ENCODE data around the gene BID. TPM values are rescaled to one million over a fixed set of nuclear protein-coding genes. Genes with fewer than 3 reads are reported as not detected.

Gene BID
- total RNA-seq, 1 donor from 2014 or later = 24.6 TPM

DNA sequence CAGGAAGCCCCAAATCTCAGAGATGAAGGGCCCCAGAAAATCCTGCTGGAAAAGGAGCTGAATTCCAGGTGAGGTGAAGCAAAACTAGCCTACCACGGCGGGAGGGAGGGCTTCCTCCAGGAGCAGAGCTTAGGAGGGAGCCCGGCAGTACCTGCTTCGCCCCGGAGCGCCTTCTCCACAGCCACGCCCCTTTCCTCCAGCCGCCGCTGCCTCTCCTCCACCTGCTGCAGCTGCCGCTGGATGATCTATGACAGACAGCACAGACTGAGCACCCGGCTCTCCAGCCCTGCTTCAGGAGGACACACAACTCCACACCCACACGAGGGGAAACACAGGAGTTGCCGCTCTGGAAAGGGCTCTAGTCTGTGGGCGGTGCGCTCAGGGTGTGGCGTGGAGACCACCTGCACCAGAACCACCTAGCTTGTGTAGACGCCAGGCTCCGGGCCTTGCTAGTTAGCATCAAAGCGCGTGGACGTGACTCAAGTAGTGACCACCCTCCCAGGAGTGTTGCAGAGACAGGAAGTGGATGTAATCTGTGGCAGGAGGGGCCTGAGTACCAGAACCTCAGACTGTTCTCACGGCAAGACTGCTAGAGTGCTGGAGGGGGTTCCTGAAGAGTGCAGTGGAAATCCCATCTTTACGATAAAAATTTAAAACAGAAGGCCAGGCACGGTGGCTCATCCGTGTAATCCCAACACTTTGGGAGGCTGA lies 34.6 kb upstream of the BID start:
- no peaks in the 10 kb centered on the region for H3K9me3 Mint-ChIP-seq (ENCODE audit: low read depth)
- H3K4me1 Mint-ChIP-seq (ENCODE audit: low read depth) = peaks cover 4% of the 10 kb centered on the region
- TF ChIP-seq, protein P1, sequence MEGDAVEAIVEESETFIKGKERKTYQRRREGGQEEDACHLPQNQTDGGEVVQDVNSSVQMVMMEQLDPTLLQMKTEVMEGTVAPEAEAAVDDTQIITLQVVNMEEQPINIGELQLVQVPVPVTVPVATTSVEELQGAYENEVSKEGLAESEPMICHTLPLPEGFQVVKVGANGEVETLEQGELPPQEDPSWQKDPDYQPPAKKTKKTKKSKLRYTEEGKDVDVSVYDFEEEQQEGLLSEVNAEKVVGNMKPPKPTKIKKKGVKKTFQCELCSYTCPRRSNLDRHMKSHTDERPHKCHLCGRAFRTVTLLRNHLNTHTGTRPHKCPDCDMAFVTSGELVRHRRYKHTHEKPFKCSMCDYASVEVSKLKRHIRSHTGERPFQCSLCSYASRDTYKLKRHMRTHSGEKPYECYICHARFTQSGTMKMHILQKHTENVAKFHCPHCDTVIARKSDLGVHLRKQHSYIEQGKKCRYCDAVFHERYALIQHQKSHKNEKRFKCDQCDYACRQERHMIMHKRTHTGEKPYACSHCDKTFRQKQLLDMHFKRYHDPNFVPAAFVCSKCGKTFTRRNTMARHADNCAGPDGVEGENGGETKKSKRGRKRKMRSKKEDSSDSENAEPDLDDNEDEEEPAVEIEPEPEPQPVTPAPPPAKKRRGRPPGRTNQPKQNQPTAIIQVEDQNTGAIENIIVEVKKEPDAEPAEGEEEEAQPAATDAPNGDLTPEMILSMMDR (IDR thresholded peaks at IDR 0.05; ENCODE audit: unreplicated experiment) = no peak
- H3K27ac Mint-ChIP-seq = no peak overlapping the region
- peaks cover 4% of the 10 kb centered on the region for H3K36me3 Mint-ChIP-seq (ENCODE audit: insufficient read depth)
- no peak overlapping the region for H3K4me3 Mint-ChIP-seq (ENCODE audit: low read depth)
- no peak for DNase-seq (ENCODE audit: low spot score, unreplicated experiment)
- no peaks in the 10 kb centered on the region for H3K27me3 Mint-ChIP-seq

DNA sequence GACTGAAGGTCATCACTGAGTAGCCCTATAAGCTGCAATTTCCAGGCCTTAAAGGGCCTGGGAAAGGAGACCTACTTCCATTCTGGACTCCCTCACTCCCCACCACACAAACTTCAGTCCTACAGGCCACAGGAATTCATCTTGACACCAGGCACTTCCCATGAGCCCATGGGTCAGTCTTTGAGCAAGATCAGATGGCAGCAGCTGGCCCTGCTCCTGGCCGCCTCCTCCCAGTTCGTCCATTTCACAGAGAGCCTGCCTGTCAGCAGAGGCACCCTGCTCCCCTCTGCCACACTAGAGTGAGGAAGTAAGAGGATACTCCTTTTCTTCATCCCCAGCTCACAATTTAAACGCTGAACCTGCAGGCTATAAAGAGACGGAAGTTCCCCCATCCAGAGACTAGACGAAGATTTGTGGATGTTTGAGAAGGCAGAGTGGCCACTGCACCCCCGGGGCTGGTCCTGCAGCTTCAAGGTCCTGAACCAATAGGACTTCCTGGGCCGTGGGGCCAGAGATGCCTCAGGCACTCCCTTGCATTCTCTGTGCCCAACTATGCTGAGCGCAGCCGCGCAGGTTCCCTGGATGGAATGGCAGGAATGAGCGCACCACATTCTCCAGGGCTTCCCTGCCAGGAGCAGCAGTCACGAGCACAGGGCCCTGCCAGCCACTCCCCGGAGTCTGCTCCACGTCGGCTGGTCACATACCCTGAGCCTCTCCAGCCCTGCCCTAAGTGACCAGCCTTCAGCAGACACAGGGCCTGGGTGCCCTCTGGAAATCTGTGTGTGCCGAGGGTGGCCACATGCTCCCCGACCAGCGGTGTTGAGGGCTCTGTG lies 33.5 kb upstream of the BID start:
- Mint-ChIP-seq H3K9me3 (ENCODE audit: low read depth) (no peaks in the 10 kb centered on the region), H3K27ac (no peak overlapping the region), H3K4me1 (ENCODE audit: low read depth) (peaks cover 4% of the 10 kb centered on the region), H3K27me3 (no peaks in the 10 kb centered on the region), H3K36me3 (ENCODE audit: insufficient read depth) (peaks cover 5% of the 10 kb centered on the region), H3K4me3 (ENCODE audit: low read depth) (no peak overlapping the region)
- no peak for DNase-seq (ENCODE audit: low spot score, unreplicated experiment)
- TF ChIP-seq, protein P1 (IDR thresholded peaks at IDR 0.05; ENCODE audit: unreplicated experiment) = no peak

DNA sequence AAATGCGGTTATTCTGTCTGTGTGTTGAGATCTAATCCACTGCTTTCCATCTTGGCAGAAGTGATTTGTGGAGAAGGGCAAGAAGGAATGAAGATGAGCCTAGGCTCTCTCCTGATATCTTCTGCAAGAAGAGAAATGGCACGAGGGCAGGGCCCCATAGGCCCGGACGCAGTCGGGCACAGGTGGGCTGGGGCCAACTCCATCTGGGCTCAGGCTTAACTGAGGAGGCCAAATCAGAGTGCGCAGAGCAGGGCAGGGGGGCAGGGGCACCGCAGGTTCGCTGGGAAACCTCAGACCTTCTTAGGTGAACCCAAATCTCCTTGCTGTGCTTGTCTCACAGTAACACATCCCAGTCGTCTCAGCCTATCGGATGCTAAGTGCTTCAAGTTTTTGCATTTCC lies 32.8 kb upstream of the BID start:
- Mint-ChIP-seq H3K36me3 (ENCODE audit: insufficient read depth) (peaks cover 5% of the 10 kb centered on the region), H3K4me1 (ENCODE audit: low read depth) (peaks cover 4% of the 10 kb centered on the region), H3K27ac (no peak overlapping the region), H3K27me3 (no peaks in the 10 kb centered on the region), H3K4me3 (ENCODE audit: low read depth) (no peak overlapping the region), H3K9me3 (ENCODE audit: low read depth) (no peaks in the 10 kb centered on the region)
- DNase-seq (ENCODE audit: low spot score, unreplicated experiment) = no peak
- TF ChIP-seq, protein P1 (IDR thresholded peaks at IDR 0.05; ENCODE audit: unreplicated experiment) = no peak

DNA sequence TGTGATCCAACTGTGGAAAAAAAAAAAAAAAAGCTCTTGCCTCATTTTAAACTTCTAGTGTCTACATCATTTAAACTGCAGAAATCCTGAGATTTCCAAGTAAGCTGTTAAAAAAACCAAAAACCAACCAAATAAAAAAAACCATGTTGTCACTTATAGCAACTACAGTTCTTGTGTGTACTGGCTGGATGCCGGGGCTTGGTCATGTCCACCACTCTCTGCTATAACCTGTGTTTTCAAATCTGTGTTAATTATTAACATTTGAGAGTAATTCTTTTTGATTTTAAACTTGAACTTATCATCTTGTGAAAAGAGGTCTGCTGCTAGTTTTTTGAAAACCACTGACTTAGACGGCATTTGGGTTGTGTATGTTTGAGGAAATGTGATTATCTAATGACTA lies 32.2 kb upstream of the BID start:
- H3K27ac Mint-ChIP-seq = no peak overlapping the region
- H3K27me3 Mint-ChIP-seq = no peaks in the 10 kb centered on the region
- TF ChIP-seq, protein P1 (IDR thresholded peaks at IDR 0.05; ENCODE audit: unreplicated experiment) = no peak

DNA sequence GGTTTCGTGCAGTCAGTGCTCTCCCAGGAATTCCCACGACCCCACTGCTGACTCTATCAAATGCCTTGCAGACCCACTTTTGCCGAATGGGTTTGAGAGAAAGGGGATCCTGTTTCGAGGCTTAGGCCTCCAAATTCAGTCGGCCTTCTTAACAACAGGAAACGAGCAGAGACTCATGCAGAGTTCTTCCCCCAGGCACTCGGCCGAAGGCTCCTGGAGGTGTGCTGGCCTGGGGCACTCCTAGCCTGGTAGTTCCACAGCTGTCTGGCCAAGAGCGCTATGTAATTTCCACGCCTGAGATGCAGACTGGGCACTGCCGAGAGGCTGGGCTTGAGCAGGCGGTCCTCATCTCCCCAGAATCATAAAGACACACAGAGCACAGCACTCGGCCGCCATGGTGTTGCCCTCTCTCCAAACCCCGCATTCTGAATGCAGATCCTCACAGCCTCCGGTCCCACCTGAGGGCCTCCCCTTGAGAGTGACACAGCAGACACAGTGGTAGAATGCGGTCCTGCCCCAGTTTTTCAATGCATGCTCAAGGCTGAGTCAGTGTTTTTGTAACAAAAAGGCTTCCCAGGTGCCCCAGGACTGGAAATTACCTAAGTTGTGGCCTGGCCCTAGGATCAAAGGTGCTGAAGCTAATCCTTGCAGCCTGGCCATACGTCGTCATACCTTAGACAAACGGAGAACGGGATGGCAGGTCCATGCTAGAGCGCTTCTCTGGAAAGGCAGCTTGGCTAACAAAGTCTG lies 30.2 kb upstream of the BID start:
- peaks cover 3% of the 10 kb centered on the region for H3K36me3 Mint-ChIP-seq (ENCODE audit: insufficient read depth)
- no peak for DNase-seq (ENCODE audit: low spot score, unreplicated experiment)
- peaks cover 6% of the 10 kb centered on the region for H3K4me1 Mint-ChIP-seq (ENCODE audit: low read depth)
- TF ChIP-seq, protein P1 (IDR thresholded peaks at IDR 0.05; ENCODE audit: unreplicated experiment) = no peak
- no peaks in the 10 kb centered on the region for H3K27me3 Mint-ChIP-seq
- H3K27ac Mint-ChIP-seq = no peak overlapping the region
- H3K4me3 Mint-ChIP-seq (ENCODE audit: low read depth) = no peak overlapping the region
- H3K9me3 Mint-ChIP-seq (ENCODE audit: low read depth) = no peaks in the 10 kb centered on the region

More for the DNA sequence above, 32.2 kb upstream of the BID start:
- H3K36me3 Mint-ChIP-seq (ENCODE audit: insufficient read depth) = peaks cover 5% of the 10 kb centered on the region
- DNase-seq (ENCODE audit: low spot score, unreplicated experiment) = no peak
- no peaks in the 10 kb centered on the region for H3K9me3 Mint-ChIP-seq (ENCODE audit: low read depth)
- peaks cover 4% of the 10 kb centered on the region for H3K4me1 Mint-ChIP-seq (ENCODE audit: low read depth)
- H3K4me3 Mint-ChIP-seq (ENCODE audit: low read depth) = no peak overlapping the region
